ENCODE data around the gene ZNF235.
"Not testable (repeated sequence)": the region's sequence is repeated elsewhere in the genome, so short reads cannot be mapped to it uniquely, and the experiment has no call there.

Gene ZNF235

DNA sequence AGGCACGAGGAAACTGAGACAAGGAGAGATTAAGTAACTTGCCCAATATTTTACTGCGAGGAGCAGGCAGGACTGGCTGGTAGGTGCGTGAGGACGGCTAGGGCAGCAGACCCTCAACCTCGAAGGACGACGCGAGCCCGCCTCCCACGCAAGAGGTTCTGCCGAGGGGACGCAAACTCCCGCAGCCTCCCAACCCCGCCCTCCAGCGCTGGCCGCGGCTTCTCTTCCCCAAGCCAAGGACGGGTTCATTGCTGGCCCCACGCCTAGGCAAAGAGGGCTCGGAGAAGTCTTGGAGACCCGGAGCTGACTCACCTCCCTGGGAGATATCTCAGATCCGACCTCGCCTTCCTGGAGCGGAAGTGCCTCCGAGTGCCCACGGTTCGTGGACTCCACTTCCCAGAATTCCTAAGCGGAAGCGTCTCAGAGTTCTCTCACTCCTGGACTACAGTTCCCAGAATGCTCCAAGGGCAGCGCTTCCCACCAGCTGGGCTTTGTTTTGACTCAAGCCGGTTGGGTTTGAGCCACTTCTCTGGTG, at the start of gene ZNF235:
ZNF235 (minus strand) TSS at position 367 of the 535 bp plus-strand sequence. CDS start 1,621 bp downstream, outside the sequence.
- peak; percentile 24 to 43 (median 42) for DNase-seq (ENCODE audit: low read depth in 3 of 3, low spot score in 1 of 3)

GRCh38 chr19:44346556-44346955, 41.7 kb upstream of the ZNF235 start:
- DNase-seq (ENCODE audit: low read depth in 3 of 3, low spot score in 1 of 3), result no peak

DNA sequence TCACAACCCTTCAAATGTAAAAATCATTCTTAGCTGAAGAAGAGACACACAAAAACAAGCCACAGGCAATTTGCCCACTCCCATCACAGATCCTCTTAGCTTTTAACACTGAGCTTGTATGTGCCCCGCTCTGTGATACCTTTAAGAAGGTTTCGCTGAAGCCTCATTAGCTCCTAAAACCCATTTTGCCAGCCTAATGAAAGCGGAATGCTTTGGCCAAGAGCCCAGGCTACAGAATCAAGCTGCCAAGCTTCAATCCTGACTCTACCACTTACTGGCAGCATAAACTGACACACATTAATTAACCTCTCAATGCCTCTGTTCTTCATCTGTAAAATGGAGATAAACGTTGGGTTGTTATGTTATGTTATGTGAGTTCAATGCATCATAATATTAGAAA, 41.1 kb upstream of the ZNF235 start:
- no peak for DNase-seq (ENCODE audit: low read depth in 3 of 3, low spot score in 1 of 3)

GRCh38 chr19:44344255-44344654, 39.4 kb upstream of the ZNF235 start:
- DNase-seq (ENCODE audit: low read depth in 3 of 3, low spot score in 1 of 3), result no peak

DNA sequence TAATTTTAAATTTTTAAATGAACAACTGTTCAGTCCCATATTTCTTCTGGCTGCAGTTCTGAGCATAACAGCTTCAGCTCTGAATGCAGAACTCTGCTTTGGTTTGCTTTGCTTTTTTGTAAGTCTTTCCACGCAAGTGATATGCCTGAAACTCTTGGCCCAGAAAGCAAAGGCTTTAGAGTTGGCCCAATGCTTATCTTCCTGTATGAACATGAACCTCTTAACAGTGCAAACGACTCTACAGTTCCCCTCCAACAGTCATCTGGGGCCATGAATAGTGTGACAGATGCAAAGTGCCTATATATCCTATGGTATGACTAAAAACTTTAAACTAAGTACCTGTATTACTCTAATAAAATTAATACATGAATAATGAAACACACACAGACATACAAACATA, 37.0 kb upstream of the ZNF235 start:
- DNase-seq (ENCODE audit: low read depth in 3 of 3, low spot score in 1 of 3), result no peak

- not testable (repeated sequence) for DNase-seq (ENCODE audit: low read depth in 3 of 3, low spot score in 1 of 3)
These were observed 29.8 kb upstream of the ZNF235 start for GRCh38 chr19:44334639-44335038.

DNA sequence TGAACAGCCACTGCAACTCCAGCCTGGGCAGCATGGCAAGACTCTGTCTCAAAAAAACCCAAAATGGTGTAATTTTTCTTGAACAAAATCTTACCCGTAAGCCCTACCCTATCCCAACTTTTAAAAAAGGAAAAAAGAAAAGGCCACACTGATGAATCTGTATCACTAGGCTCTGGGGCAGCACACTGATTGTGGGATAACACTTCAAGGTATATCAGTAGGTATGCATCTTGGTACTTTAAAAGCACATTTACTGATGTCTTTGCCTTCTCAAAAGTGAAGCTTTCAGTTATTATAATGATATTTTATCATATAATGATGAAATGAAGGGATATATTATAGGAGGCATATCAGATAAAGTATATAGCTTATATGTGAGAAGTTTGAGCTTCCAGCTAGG, 27.3 kb upstream of the ZNF235 start:
- no peak for DNase-seq (ENCODE audit: low read depth in 3 of 3, low spot score in 1 of 3)

DNA sequence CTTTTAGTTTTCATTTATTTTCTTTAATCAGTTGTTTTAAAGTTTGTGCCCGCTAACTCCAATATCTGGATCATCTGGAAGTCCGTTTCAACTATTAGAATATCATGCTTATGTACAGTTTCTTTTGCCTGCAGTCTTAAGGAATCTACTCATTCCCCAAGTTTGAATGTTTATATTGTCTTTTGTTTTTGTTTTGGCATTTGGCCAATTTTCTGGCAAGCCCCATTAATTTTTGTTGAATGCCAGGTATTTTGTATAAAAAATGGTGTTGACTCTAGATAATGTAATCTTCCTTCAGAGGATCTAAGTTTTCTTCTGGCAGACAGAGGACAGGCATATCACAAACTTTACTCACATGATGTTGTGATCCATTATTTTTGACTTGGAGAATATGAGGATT, 11.1 kb upstream of the ZNF235 start:
- no peak for DNase-seq (ENCODE audit: low read depth in 3 of 3, low spot score in 1 of 3)

GRCh38 chr19:44313231-44313630, 8.4 kb upstream of the ZNF235 start:
- DNase-seq (ENCODE audit: low read depth in 3 of 3, low spot score in 1 of 3), result no peak

GRCh38 chr19:44308011-44308410, 3.2 kb upstream of the ZNF235 start:
- DNase-seq (ENCODE audit: low read depth in 3 of 3, low spot score in 1 of 3), result no peak

DNA sequence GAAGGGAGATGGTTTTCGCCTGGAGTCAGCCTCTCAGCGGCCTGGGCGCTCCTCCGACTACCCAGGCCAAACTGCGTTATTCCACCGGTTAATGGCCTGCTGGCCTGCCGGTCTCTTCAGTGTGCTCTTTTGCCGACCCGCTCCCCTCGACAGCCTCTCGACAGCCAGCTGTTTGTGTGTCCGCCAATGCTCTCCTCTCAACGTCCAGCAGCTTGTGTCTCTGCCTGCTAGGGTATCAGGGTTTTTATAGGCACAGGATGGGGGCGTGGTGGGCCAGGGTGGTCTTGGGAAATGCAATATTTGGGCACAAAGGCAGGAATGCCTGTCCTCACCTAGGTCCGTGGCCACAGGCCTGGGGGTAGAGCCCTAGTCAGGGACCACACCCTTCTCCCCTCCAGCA, 1.5 kb upstream of the ZNF235 start:
- no peak for DNase-seq (ENCODE audit: low read depth in 3 of 3, low spot score in 1 of 3)

GRCh38 chr19:44305457-44305856, 632 bp upstream of the ZNF235 start:
- DNase-seq (ENCODE audit: low read depth in 3 of 3, low spot score in 1 of 3), result no peak

GRCh38 chr19:44303976-44304568, 753 bp downstream of the ZNF235 start:
- DNase-seq (ENCODE audit: low read depth in 3 of 3, low spot score in 1 of 3), result no peak

GRCh38 chr19:44303320-44303719, 1.5 kb downstream of the ZNF235 start:
- no peak for DNase-seq (ENCODE audit: low read depth in 3 of 3, low spot score in 1 of 3)

DNA sequence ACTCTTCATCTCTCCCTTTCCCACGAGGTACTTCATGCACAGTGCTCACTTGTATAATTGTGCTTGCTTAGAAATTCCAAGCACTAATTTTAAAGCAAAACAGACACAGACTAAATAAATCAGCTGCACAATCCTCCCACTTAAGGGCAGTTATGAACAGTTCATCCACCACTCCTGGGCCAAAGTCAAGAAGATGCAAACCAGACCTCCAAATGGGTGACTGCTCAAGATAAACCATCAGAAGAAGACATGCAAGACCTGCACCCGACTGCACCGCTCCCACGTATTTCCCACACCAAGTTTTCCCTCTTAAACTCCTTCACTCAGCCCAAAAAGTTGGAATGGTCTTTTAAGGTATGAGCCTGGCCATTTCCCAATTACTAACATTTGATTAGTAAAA, 19.9 kb downstream of the ZNF235 start:
- DNase-seq (ENCODE audit: low read depth in 3 of 3, low spot score in 1 of 3), result no peak

DNA sequence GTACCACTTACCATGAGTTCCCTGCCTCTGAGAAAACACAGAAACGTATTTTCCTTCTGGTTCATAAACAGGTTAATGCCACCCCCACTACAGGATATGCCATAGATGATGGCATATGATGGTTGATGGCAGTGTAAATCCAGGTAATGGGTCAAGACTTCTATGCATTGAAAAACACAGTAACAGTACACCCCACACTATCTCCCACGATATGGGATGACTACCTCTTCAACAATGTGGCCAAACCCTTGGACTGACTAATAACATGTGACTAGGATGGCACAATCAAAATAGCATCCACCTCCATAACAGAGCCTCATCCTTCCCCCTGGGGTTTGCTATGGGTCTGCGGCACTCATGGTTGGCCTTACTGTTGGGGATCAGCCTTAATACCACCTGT, 22.0 kb downstream of the ZNF235 start:
- no peak for DNase-seq (ENCODE audit: low read depth in 3 of 3, low spot score in 1 of 3)

- DNase-seq (ENCODE audit: low read depth in 3 of 3, low spot score in 1 of 3), result no peak
These were observed 23.9 kb downstream of the ZNF235 start for GRCh38 chr19:44280916-44281315.

DNA sequence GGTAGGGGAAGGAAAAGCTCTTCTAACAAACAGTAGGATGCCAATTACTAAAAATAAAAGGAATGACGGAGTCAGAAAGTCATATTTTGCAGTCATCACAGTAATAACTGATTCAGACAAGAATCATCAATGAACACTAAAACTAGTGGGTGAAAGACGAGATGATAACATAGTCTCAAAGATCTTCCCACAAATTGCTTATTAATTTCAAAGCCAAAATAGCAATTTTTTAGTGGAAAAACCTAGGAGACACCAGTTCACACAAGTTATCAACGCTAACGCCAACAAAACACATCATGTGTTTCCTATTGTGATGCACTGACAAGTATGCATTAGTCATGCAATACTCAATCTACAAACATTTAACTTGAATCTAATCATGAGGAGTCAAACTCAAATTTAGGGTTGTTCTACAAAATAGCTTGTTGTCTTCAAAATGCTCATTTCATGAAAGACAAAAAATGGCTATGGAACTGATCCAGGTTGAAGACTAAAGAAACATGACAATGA, 26.6 kb downstream of the ZNF235 start:
- DNase-seq (ENCODE audit: low read depth in 3 of 3, low spot score in 1 of 3), result no peak

- no peak for DNase-seq (ENCODE audit: low read depth in 3 of 3, low spot score in 1 of 3)
These were observed 27.5 kb downstream of the ZNF235 start for GRCh38 chr19:44277331-44277730.

- DNase-seq (ENCODE audit: low read depth in 3 of 3, low spot score in 1 of 3), result no peak
These were observed 44.0 kb downstream of the ZNF235 start for GRCh38 chr19:44260695-44261446.

- DNase-seq (ENCODE audit: low read depth in 3 of 3, low spot score in 1 of 3), result no peak
These were observed 44.5 kb downstream of the ZNF235 start for GRCh38 chr19:44260343-44260681.

DNA sequence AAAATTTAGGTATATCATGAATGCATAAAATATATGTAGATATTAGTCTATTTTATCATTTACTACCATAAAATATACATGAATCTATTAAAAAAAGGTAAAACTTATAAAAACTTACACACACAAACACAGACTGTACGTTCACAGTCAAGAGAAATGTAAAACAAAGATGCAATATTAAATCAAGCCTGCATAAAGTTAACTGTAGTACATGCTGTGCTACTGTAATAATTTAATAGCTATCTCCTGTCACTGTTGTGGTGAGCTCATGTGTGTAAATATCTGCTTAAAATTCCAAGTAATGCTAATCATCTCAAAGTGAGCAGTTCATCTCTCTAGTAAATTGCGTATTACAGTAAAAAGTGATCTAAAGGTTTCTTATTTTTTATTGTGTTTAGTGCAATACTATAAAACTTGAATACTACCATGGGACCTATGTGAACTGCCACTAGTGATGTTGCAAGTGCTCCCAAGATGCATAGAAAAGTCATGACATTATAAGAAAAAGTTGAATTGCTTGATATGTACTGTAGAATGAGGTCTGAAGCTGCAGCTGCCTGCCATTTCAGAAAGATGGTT, 45.9 kb downstream of the ZNF235 start:
- no peak for DNase-seq (ENCODE audit: low read depth in 3 of 3, low spot score in 1 of 3)
